LNCaP clone FGC (cell line): ENCODE results near the gene TOR3A.
"Not testable (repeated sequence)": the region's sequence is repeated elsewhere in the genome, so short reads cannot be mapped to it uniquely, and the experiment has no call there.

Experiments
- DNase-seq: peaks from one replicate; pipeline ENCODE4 v3.0.0-alpha.2; 2011; ENCODE audit warnings: low read depth
- H3K4me3 ChIP-seq: 2 replicates; pipeline ENCODE4 v1.5.1; 2011; ENCODE audit warnings: mild to moderate bottlenecking, low read depth, low read length, control low read depth
- CTCF ChIP-seq: IDR thresholded peaks from 2 replicates; pipeline ENCODE4 v1.5.1; 2012; ENCODE audit warnings: mild to moderate bottlenecking; ENCODE audit not compliant: control insufficient read depth, insufficient read depth; ENCODE audit errors: extremely low read depth

Gene TOR3A

DNA sequence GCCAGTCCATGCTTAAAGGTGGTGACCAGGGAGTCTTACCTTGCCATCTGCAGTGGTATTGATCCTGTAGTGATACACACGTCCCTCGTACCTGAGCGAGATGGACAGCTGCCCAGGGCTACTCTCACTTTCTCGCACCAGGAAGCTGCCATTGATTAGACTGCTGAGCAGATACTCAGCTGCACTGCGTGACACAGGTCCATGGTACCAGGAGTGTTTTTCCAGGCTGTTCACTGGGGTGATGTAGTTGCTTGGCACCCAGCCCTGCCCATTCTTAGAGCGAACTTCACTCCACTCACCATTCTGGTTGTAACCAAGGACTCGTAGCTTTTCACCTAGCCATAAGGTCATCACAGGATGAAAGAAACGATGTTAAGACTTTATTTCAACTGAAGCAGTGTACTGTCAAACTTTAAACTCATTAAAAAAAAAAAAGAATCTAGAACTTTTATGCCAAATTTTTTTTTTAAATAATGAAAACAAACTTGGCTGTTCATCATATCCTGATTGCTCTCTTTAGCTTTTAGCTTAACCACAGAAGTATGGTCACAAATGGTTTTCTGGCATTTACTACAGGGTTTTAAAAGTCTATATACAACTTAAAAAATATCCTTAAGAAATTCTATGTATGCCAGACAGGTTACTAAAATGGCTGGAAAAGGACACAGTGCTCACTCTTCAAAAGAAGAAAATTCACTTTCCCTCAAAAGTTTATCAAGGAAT is 44.6 kb downstream of the TOR3A start:
- no peak overlapping the region for H3K4me3 ChIP-seq
- no peak for DNase-seq
- TF ChIP-seq CTCF, result no peak

GRCh38 chr1:179127163-179127895 is 45.5 kb downstream of the TOR3A start:
- no peak for TF ChIP-seq CTCF
- DNase-seq, result no peak
- no peak overlapping the region for H3K4me3 ChIP-seq

- DNase-seq, result peak; percentile 80
- H3K4me3 ChIP-seq, result no peak overlapping the region
- peak; percentile 41 for TF ChIP-seq CTCF
Measured at GRCh38 chr1:179128520-179128919, 46.6 kb downstream of the TOR3A start.

DNA sequence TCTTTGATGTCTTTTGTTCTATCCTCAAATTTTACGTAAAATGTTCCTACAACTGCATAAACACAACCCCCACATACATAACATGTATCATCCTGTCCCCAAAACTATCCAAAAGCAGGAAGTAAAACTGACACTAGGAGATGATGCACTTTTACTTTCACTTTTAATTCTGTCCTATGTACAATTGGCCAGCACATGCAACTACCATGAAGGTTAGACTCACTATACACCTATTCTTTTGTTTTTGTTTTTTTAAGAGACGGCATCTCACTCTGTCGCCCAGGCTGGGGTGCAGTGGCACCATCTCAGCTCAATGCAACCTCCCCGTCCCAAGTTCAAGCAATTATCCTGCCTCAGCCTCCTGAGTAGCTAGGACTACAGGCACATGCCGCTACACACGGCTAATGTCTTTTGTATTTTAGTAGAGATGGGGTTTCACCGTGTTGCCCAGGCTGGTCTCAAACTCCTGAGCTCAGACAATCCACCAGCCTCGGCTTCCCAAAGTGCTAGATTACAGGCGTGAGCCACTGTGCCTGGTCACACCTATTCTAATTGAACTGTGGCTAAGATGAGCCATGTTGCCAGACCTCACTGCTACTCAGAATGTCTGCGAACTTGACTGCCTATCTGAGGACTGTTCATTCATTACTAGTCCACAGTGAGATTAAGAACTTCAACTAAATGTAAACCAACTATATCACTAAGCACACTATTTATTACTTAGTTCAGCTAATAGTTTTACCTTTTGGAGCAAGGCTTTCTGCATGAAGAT is 48.0 kb downstream of the TOR3A start:
- no peak overlapping the region for H3K4me3 ChIP-seq
- TF ChIP-seq CTCF, result no peak
- no peak for DNase-seq

- not testable (repeated sequence) for DNase-seq, H3K4me3 ChIP-seq
Measured at GRCh38 chr1:179135168-179135567, 53.3 kb downstream of the TOR3A start.

DNA sequence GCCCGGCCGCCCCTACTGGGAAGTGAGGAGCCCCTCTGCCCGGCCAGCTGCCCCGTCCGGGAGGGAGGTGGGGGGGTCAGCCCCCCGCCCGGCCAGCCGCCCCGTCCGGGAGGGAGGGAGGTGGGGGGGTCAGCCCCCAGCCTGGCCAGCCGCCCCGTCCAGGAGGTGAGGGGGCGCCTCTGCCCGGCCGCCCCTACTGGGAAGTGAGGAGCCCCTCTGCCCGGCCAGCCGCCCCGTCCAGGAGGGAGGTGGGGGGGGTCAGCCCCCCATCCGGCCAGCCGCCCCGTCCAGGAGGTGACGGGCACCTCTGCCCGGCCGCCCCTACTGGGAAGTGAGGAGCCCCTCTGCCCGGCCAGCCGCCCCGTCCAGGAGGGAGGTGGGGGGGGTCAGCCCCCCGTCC is 53.8 kb downstream of the TOR3A start:
- DNase-seq, H3K4me3 ChIP-seq: not testable (repeated sequence)

DNA sequence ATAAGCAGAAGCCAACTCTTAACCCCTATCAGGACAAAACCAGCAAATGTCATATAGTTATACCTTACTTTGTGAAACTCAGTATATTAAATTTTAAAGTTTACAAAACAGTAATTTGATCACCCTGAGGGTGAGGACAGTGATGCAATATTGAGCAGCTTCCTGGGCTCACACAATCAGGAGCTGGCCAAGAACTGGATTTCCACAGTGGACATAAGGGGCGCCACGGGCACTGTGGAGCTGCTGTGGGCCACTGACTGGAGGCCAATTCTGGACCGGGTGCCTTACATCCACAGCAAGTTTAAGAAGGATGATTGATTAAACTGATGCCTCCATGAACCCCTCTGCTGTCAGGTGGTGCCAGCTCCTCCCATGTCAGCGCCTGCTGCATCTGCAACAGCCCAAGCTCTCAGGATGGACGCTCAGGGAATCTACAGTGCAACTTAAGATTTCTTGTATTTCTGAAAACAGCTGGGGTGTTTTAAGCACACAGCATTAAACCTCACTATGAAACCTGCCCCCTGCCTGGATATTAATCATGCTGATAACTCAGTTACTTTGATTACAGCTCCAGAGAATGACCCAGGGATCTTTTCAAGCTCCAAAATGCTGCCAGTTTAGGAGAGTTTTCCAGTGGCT is 55.9 kb downstream of the TOR3A start:
- H3K4me3 ChIP-seq, result no peak overlapping the region
- DNase-seq, result no peak
- TF ChIP-seq CTCF, result no peak

DNA sequence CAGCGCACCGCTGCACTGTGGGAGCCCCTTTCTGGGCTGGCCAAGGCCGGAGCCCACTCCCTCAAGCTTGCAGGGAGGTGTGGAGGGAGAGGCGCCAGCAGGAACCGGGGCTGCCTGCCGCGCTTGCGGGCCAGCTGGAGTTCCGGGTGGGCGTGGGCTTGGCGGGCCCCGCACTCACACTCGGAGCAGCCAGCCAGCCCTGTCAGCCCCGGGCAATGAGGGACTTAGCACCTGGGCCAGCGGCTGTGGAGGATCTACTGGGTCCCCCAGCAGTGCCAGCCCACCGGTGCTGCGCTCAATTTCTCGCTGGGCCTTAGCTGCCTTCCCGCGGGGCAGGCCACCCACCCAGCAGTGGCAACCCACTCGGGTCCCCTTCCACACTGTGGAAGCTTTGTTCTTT is 56.9 kb downstream of the TOR3A start:
- DNase-seq, H3K4me3 ChIP-seq: not testable (repeated sequence)
